COLO829 (cell line): Measurements from ENCODE around the gene LMO1.
A peak's percentile ranks its signal among the peaks of the same experiment; 100 is the strongest.

Experiments used
- DNase-seq: peaks from one replicate; pipeline ENCODE4 v3.0.0; 2012; ENCODE audit warnings: low spot score

Gene LMO1

GRCh38 chr11:8263769-8264410 is at the start of gene LMO1:
LMO1 (minus strand) TSS chr11:8263878; CDS start chr11:8263362, 516 bp downstream.
- DNase-seq, result peak; percentile 79

- DNase-seq, result no peak
Observed at GRCh38 chr11:8312986-8313385, 49.3 kb upstream of the LMO1 start.

- DNase-seq, result no peak
Observed at GRCh38 chr11:8311366-8311765, 47.7 kb upstream of the LMO1 start.

GRCh38 chr11:8310743-8311298 is 47.1 kb upstream of the LMO1 start:
- DNase-seq, result no peak

GRCh38 chr11:8309862-8310261 is 46.2 kb upstream of the LMO1 start:
- no peak for DNase-seq

GRCh38 chr11:8309311-8309710 is 45.6 kb upstream of the LMO1 start:
- no peak for DNase-seq

GRCh38 chr11:8307601-8308000 is 43.9 kb upstream of the LMO1 start:
- no peak for DNase-seq

GRCh38 chr11:8301622-8302021 is 37.9 kb upstream of the LMO1 start:
- DNase-seq, result no peak

GRCh38 chr11:8298801-8299786 is 35.4 kb upstream of the LMO1 start:
- DNase-seq, result no peak

- no peak for DNase-seq
Observed at GRCh38 chr11:8297781-8298440, 34.2 kb upstream of the LMO1 start.

GRCh38 chr11:8296872-8297271 is 33.2 kb upstream of the LMO1 start:
- no peak for DNase-seq

- DNase-seq, result no peak
Observed at GRCh38 chr11:8296038-8296649, 32.5 kb upstream of the LMO1 start.

- DNase-seq, result no peak
Observed at GRCh38 chr11:8294251-8294935, 30.7 kb upstream of the LMO1 start.

GRCh38 chr11:8293171-8293570 is 29.5 kb upstream of the LMO1 start:
- DNase-seq, result no peak

- DNase-seq, result no peak
Observed at GRCh38 chr11:8292351-8292750, 28.7 kb upstream of the LMO1 start.

GRCh38 chr11:8291421-8292350 is 28.0 kb upstream of the LMO1 start:
- no peak for DNase-seq

- DNase-seq, result no peak
Observed at GRCh38 chr11:8290081-8290810, 26.6 kb upstream of the LMO1 start.

GRCh38 chr11:8289492-8289918 is 25.8 kb upstream of the LMO1 start:
- DNase-seq, result no peak

- DNase-seq, result no peak
Observed at GRCh38 chr11:8288824-8289491, 25.3 kb upstream of the LMO1 start.
